Ishikawa (cell line): ENCODE data around the gene TXNDC2.

Experiments
- CEBPB ChIP-seq: IDR thresholded peaks from 2 replicates; pipeline ENCODE4 v1.6.1; 2012
- CREB1 ChIP-seq: IDR thresholded peaks from 2 replicates; pipeline ENCODE4 v1.6.1; 2012; ENCODE audit warnings: low read depth
- FOXM1 ChIP-seq: IDR thresholded peaks from 2 replicates; pipeline ENCODE4 v1.6.1; 2012; ENCODE audit warnings: low read depth, borderline replicate concordance
- RAD21 ChIP-seq: IDR thresholded peaks from 2 replicates; pipeline ENCODE4 v1.6.1; 2012; ENCODE audit warnings: low read depth
- TAF1 ChIP-seq: IDR thresholded peaks from 2 replicates; pipeline ENCODE4 v1.6.1; 2012; ENCODE audit warnings: low read depth, mild to moderate bottlenecking
- TEAD4 ChIP-seq: IDR thresholded peaks from 2 replicates; pipeline ENCODE4 v1.6.1; 2012
- TF ChIP-seq, protein P1 (sequence below): IDR thresholded peaks from 2 replicates; pipeline ENCODE4 v1.6.1; 2012; ENCODE audit warnings: low read depth, mild to moderate bottlenecking
- TF ChIP-seq, protein P2 (sequence below): IDR thresholded peaks from 2 replicates; pipeline ENCODE4 v1.6.1; 2012

DNA sequence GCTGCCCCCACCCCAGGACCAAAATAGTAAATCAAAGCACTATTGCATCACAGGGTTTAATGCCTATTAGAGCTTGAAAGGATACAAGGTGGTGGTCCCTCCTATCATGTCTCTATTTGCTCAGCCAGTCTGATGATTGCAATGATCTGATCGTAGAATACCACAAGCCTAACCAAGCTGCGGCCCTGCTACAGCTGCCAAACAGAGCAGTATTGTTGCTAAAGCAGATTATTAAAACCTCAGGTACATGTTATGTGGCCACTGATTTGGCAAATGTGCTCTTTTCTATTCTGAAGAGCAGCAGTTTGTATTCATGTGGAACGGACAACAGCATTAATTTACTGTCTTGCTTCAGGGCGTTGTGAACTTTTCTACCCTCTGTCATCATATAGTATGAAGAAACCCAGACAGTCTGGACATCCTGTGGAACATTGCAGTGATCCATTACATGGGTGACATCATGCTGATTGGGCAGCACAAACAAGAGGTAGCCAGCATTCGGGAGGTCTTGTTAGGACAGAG is 19.7 kb downstream of the TXNDC2 start:
- TF ChIP-seq, protein P1, sequence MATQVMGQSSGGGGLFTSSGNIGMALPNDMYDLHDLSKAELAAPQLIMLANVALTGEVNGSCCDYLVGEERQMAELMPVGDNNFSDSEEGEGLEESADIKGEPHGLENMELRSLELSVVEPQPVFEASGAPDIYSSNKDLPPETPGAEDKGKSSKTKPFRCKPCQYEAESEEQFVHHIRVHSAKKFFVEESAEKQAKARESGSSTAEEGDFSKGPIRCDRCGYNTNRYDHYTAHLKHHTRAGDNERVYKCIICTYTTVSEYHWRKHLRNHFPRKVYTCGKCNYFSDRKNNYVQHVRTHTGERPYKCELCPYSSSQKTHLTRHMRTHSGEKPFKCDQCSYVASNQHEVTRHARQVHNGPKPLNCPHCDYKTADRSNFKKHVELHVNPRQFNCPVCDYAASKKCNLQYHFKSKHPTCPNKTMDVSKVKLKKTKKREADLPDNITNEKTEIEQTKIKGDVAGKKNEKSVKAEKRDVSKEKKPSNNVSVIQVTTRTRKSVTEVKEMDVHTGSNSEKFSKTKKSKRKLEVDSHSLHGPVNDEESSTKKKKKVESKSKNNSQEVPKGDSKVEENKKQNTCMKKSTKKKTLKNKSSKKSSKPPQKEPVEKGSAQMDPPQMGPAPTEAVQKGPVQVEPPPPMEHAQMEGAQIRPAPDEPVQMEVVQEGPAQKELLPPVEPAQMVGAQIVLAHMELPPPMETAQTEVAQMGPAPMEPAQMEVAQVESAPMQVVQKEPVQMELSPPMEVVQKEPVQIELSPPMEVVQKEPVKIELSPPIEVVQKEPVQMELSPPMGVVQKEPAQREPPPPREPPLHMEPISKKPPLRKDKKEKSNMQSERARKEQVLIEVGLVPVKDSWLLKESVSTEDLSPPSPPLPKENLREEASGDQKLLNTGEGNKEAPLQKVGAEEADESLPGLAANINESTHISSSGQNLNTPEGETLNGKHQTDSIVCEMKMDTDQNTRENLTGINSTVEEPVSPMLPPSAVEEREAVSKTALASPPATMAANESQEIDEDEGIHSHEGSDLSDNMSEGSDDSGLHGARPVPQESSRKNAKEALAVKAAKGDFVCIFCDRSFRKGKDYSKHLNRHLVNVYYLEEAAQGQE: no peak
- TF ChIP-seq, protein P2, sequence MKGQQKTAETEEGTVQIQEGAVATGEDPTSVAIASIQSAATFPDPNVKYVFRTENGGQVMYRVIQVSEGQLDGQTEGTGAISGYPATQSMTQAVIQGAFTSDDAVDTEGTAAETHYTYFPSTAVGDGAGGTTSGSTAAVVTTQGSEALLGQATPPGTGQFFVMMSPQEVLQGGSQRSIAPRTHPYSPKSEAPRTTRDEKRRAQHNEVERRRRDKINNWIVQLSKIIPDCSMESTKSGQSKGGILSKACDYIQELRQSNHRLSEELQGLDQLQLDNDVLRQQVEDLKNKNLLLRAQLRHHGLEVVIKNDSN: no peak
- no peak for TF ChIP-seq TAF1
- TF ChIP-seq CEBPB: no peak
- no peak for TF ChIP-seq TEAD4
- TF ChIP-seq FOXM1: no peak
- TF ChIP-seq CREB1: no peak
- TF ChIP-seq RAD21: no peak
